ENCODE data around the gene GPR25. TPM values are rescaled to one million over a fixed set of nuclear protein-coding genes. Genes with fewer than 3 reads are reported as not detected.

GPR25 gene
- total RNA-seq, 1 donor from 2014 or later, result 1.6 TPM

DNA sequence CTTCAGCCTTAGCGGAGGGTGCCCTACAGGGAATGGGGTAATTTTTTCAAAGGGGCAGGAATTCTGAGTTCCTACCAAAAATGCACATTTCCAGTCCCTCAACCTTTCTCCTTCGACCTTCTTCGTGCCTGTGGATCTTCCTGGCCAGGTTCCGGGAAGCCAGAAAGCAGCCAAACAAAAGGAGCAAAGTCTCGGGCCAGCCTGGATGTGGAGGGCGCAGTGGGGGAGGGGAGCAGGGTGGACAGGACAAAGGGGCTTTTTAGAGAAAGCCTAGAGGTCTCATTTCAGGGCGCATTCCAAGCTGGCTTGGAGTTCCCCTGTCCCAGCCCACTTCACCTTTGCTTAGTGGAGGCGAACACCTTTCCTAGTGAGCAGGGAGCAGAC, 19.0 kb downstream of the GPR25 start:
- POLR2A ChIA-PET, result no interaction called here
- Mint-ChIP-seq H3K9me3 (no peaks in the 10 kb centered on the region), H3K36me3 (ENCODE audit: low read depth) (no peaks in the 10 kb centered on the region), H3K27me3 (peaks cover 13% of the 10 kb centered on the region), H3K4me1 (peaks cover 59% of the 10 kb centered on the region), H3K4me3 (peak overlapping the region; percentile 75), H3K27ac (no peak overlapping the region)
- TF ChIP-seq, protein P1, sequence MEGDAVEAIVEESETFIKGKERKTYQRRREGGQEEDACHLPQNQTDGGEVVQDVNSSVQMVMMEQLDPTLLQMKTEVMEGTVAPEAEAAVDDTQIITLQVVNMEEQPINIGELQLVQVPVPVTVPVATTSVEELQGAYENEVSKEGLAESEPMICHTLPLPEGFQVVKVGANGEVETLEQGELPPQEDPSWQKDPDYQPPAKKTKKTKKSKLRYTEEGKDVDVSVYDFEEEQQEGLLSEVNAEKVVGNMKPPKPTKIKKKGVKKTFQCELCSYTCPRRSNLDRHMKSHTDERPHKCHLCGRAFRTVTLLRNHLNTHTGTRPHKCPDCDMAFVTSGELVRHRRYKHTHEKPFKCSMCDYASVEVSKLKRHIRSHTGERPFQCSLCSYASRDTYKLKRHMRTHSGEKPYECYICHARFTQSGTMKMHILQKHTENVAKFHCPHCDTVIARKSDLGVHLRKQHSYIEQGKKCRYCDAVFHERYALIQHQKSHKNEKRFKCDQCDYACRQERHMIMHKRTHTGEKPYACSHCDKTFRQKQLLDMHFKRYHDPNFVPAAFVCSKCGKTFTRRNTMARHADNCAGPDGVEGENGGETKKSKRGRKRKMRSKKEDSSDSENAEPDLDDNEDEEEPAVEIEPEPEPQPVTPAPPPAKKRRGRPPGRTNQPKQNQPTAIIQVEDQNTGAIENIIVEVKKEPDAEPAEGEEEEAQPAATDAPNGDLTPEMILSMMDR (IDR thresholded peaks at IDR 0.05), result no peak
- intact Hi-C loops (cut with micrococcal nuclease), result no loop called here
- CTCF ChIA-PET, result interaction anchor here (1.8 kb wide), 1 partner anchor 14 kb away, joined by 4 read pairs; no protein-coding TSS in a partner anchor
- ATAC-seq (ENCODE audit: low read depth) (no peak), DNase-seq (no peak)

GRCh38 chr1:200892546-200892945, 19.8 kb downstream of the GPR25 start:
- POLR2A ChIA-PET, result no interaction called here
- Mint-ChIP-seq H3K36me3 (ENCODE audit: low read depth) (no peaks in the 10 kb centered on the region), H3K4me1 (peaks cover 56% of the 10 kb centered on the region), H3K27me3 (peaks cover 13% of the 10 kb centered on the region), H3K4me3 (no peak overlapping the region), H3K27ac (no peak overlapping the region), H3K9me3 (no peaks in the 10 kb centered on the region)
- TF ChIP-seq, protein P1 (IDR thresholded peaks at IDR 0.05), result no peak
- DNase-seq, result no peak
- CTCF ChIA-PET, result no interaction called here
- intact Hi-C loops (cut with micrococcal nuclease), result no loop called here
- ATAC-seq (ENCODE audit: low read depth), result no peak

GRCh38 chr1:200892958-200893357, 20.2 kb downstream of the GPR25 start:
- no peak for ATAC-seq (ENCODE audit: low read depth)
- POLR2A ChIA-PET, result interaction anchor here (1.0 kb wide), 1 partner anchor 15 kb away, joined by 3 read pairs; no protein-coding TSS in a partner anchor
- TF ChIP-seq, protein P1 (IDR thresholded peaks at IDR 0.05), result no peak
- Mint-ChIP-seq H3K27me3 (peaks cover 13% of the 10 kb centered on the region), H3K36me3 (ENCODE audit: low read depth) (no peaks in the 10 kb centered on the region), H3K4me1 (peaks cover 52% of the 10 kb centered on the region), H3K27ac (no peak overlapping the region), H3K4me3 (no peak overlapping the region), H3K9me3 (no peaks in the 10 kb centered on the region)
- no peak for DNase-seq
- CTCF ChIA-PET, result no interaction called here
- intact Hi-C loops (cut with micrococcal nuclease), result no loop called here

- intact Hi-C loops (cut with micrococcal nuclease), result no loop called here
Observed at GRCh38 chr1:200893411-200893901, 20.7 kb downstream of the GPR25 start.

GRCh38 chr1:200894712-200895442, 22.1 kb downstream of the GPR25 start, which contains the start of gene INAVA:
INAVA (plus strand) TSS chr1:200894900; CDS start chr1:200898401, 3,501 bp downstream.
- H3K4me3 Mint-ChIP-seq, result no peak within 1 kb of the TSS
- no peaks in the 10 kb centered on the region for H3K9me3 Mint-ChIP-seq
- no peak for ATAC-seq (ENCODE audit: low read depth)
- intact Hi-C loops (cut with micrococcal nuclease), result no loop called here
- H3K36me3 Mint-ChIP-seq (ENCODE audit: low read depth), result no peaks in the 10 kb centered on the region
- no peak within 1 kb of the TSS for H3K27ac Mint-ChIP-seq
- no peak for DNase-seq
- H3K4me1 Mint-ChIP-seq, result peaks cover 32% of the 10 kb centered on the region
- peaks cover 13% of the 10 kb centered on the region for H3K27me3 Mint-ChIP-seq
- POLR2A ChIA-PET, result no interaction called here
- TF ChIP-seq, protein P1 (IDR thresholded peaks at IDR 0.05), result no peak
- CTCF ChIA-PET, result no interaction called here

More at GRCh38 chr1:200893411-200893901, 20.7 kb downstream of the GPR25 start:
- DNase-seq (no peak), ATAC-seq (ENCODE audit: low read depth) (no peak)
- peaks cover 13% of the 10 kb centered on the region for H3K27me3 Mint-ChIP-seq
- H3K36me3 Mint-ChIP-seq (ENCODE audit: low read depth), result no peaks in the 10 kb centered on the region
- CTCF ChIA-PET, result no interaction called here
- H3K4me1 Mint-ChIP-seq, result peaks cover 47% of the 10 kb centered on the region
- no peaks in the 10 kb centered on the region for H3K9me3 Mint-ChIP-seq
- TF ChIP-seq, protein P1 (IDR thresholded peaks at IDR 0.05), result no peak
- H3K27ac Mint-ChIP-seq, result no peak overlapping the region
- H3K4me3 Mint-ChIP-seq, result no peak overlapping the region
- POLR2A ChIA-PET, result interaction anchor here (1.0 kb wide), 1 partner anchor 15 kb away, joined by 3 read pairs; no protein-coding TSS in a partner anchor

All from activated B cell treated with CpG ODN at 0.5 μM for 24 hours (primary cell).